OCI-LY7 (cell line): ENCODE data around the gene SLC32A1. TPM values are rescaled to one million over a fixed set of nuclear protein-coding genes. Genes with fewer than 3 reads are reported as not detected.

Experiments
- BruUV-seq: library from RNA; stranded (reverse); fragments of 400-500 nt; replicated peaks from 2 replicates; lab custom pipeline; 2021; lab: Mats Ljungman, UMichigan
- CTCF ChIA-PET: fragments of 300-600 bp; sonication (Branson Sonifier 250); formaldehyde crosslinking; loops from one replicate; lab custom pipeline; 2022; ENCODE audit warnings: antibody characterized with exemption; ENCODE audit not compliant: unreplicated experiment; lab: Charles Lee
- POLR2A ChIA-PET: fragments of 300-600 bp; sonication (Branson Sonifier 250); formaldehyde crosslinking; loops from one replicate; lab custom pipeline; 2022; ENCODE audit warnings: antibody characterized with exemption; lab: Charles Lee
- DNase-seq: peaks from one replicate; pipeline ENCODE4 v3.0.0-alpha.2; 2015; ENCODE audit warnings: low spot score
- H2AFZ ChIP-seq: fragments of 200-600 bp; sonication (generic), shearing (Covaris generic); 2 replicates; pipeline ENCODE4 v1.6.1; 2014; ENCODE audit warnings: mild to moderate bottlenecking, antibody characterized with exemption, low read length, moderate library complexity
- H3K27ac ChIP-seq: fragments of 200-600 bp; sonication (generic); 2 replicates; pipeline ENCODE4 v1.5.1; 2014; ENCODE audit warnings: mixed run types, low read depth, mild to moderate bottlenecking, moderate library complexity, low read length, inconsistent platforms; ENCODE audit not compliant: poor library complexity, severe bottlenecking
- H3K36me3 ChIP-seq: fragments of 200-600 bp; sonication (generic); 2 replicates; pipeline ENCODE4 v1.6.1; 2014; ENCODE audit warnings: mild to moderate bottlenecking, antibody characterized with exemption, low read length, moderate library complexity, mixed read lengths; ENCODE audit not compliant: insufficient read depth
- H3K4me1 ChIP-seq: fragments of 200-600 bp; sonication (generic); 2 replicates; pipeline ENCODE4 v1.5.1; 2014; ENCODE audit warnings: mild to moderate bottlenecking, low read length; ENCODE audit not compliant: insufficient read depth, poor library complexity, severe bottlenecking
- H3K4me2 ChIP-seq: fragments of 200-600 bp; sonication (generic); 2 replicates; pipeline ENCODE4 v1.6.1; 2014; ENCODE audit warnings: mild to moderate bottlenecking, low read length
- H3K4me3 ChIP-seq: fragments of 200-600 bp; sonication (generic); 2 replicates; pipeline ENCODE4 v1.5.1; 2014; ENCODE audit warnings: mild to moderate bottlenecking, low read depth, low read length; ENCODE audit not compliant: poor library complexity, severe bottlenecking
- H3K79me2 ChIP-seq: fragments of 200-600 bp; sonication (generic); 2 replicates; pipeline ENCODE4 v1.6.1; 2016; ENCODE audit warnings: low read depth, mild to moderate bottlenecking, low read length, moderate library complexity, mixed read lengths; ENCODE audit not compliant: insufficient read depth
- H3K9me2 ChIP-seq: fragments of 200-600 bp; sonication (generic); 2 replicates; pipeline ENCODE4 v1.6.1; 2016; ENCODE audit warnings: mild to moderate bottlenecking, low read length, mixed read lengths; ENCODE audit not compliant: insufficient read depth
- H3K9me3 ChIP-seq: fragments of 200-600 bp; sonication (generic); 2 replicates; pipeline ENCODE4 v1.6.1; 2014; ENCODE audit warnings: mild to moderate bottlenecking, mixed run types, low read length, mixed read lengths
- H4K20me1 ChIP-seq: fragments of 200-600 bp; sonication (generic); 2 replicates; pipeline ENCODE4 v1.6.1; 2014; ENCODE audit warnings: mild to moderate bottlenecking, antibody characterized with exemption, low read length, moderate library complexity, mixed read lengths; ENCODE audit not compliant: insufficient read depth
- CTCF ChIP-seq: fragments of 200-600 bp; sonication (generic); conservative IDR thresholded peaks from 2 replicates; pipeline ENCODE4 v1.5.1; 2014; ENCODE audit warnings: mild to moderate bottlenecking, antibody characterized with exemption, low read length, moderate library complexity, mixed read lengths
- EZH2phosphoT487 ChIP-seq: fragments of 200-600 bp; sonication (generic); IDR thresholded peaks from 2 replicates; pipeline ENCODE4 v1.6.1; 2018; ENCODE audit warnings: low read depth, borderline replicate concordance, mild to moderate bottlenecking, mixed run types, antibody characterized with exemption, low read length, moderate library complexity, mixed read lengths
- intact Hi-C: fragments of 100-400 bp; cut with micrococcal nuclease; formaldehyde crosslinking; loops from one replicate; pipeline ENCODE4 v1.10.0; 2022; ENCODE audit not compliant: unreplicated experiment
- total RNA-seq, 2 experiments: library from RNA; depleted of rRNA in 1 of 2; stranded (reverse); fragments of >200 nt in 1 of 2; shearing (Covaris generic) in 1 of 2; gene quantifications; 2 replicates each; pipeline ENCODE4 v1.2.3, GENCODE V29; 2014 to 2022

Gene SLC32A1
- total RNA-seq, 2 experiments from 2014 or later, result not detected

GRCh38 chr20:38730167-38730988 lies 6.1 kb downstream of the SLC32A1 start:
- CTCF ChIA-PET, result interaction anchor here (0.9 kb wide), 1 partner anchor 30 kb away, joined by 3 read pairs; no protein-coding TSS in a partner anchor
- peak overlapping the region; percentile 70 for H3K4me3 ChIP-seq
- peak overlapping the region; percentile 99 for H3K4me2 ChIP-seq
- no peaks in the 10 kb centered on the region for H3K79me2 ChIP-seq
- H2AFZ ChIP-seq, result peak overlapping the region; percentile 100; the same call in 1 of the 2 replicates
- H3K9me2 ChIP-seq, result no peaks in the 10 kb centered on the region
- POLR2A ChIA-PET, result interaction anchor here (1.0 kb wide), 1 partner anchor 18 kb away, joined by 6 read pairs; the partner anchor contains the start of gene ACTR5
- TF ChIP-seq EZH2phosphoT487 (no peak), CTCF (no peak)
- no peaks in the 10 kb centered on the region for H4K20me1 ChIP-seq
- no peaks in the 10 kb centered on the region for H3K9me3 ChIP-seq
- intact Hi-C loops, result loop anchor here (5.0 kb wide), 2 partner anchors 98 to 162 kb away; no protein-coding TSS in a partner anchor
- H3K4me1 ChIP-seq, result peaks cover 9% of the 10 kb centered on the region
- H3K36me3 ChIP-seq, result no peaks in the 10 kb centered on the region
- BruUV-seq, result no TSS peak
- no peak overlapping the region for H3K27ac ChIP-seq
- DNase-seq, result no peak

GRCh38 chr20:38730989-38731737 lies 6.9 kb downstream of the SLC32A1 start:
- Histone ChIP-seq H3K27ac (peak overlapping the region; percentile 17), H2AFZ (peak overlapping the region; percentile 100), H3K9me2 (no peaks in the 10 kb centered on the region), H3K4me3 (peak overlapping the region; percentile 70), H3K79me2 (no peaks in the 10 kb centered on the region), H3K4me2 (peak overlapping the region; percentile 99), H3K36me3 (no peaks in the 10 kb centered on the region), H3K4me1 (peaks cover 4% of the 10 kb centered on the region), H4K20me1 (no peaks in the 10 kb centered on the region), H3K9me3 (no peaks in the 10 kb centered on the region)
- peak; percentile 81 for DNase-seq
- no TSS peak for BruUV-seq
- ChIA-PET POLR2A (interaction anchor here (0.5 to 0.7 kb wide), 3 partner anchors 16 to 215 kb away, joined by 3 to 5 read pairs (median 4); no protein-coding TSS in a partner anchor), CTCF (interaction anchor here (0.6 kb wide), 1 partner anchor 152 kb away, joined by 3 read pairs; no protein-coding TSS in a partner anchor)
- TF ChIP-seq CTCF (peak; percentile 97), EZH2phosphoT487 (no peak)
- intact Hi-C loops, result loop anchor here (1.0 to 5.0 kb wide), 3 partner anchors 85 to 161 kb away; no protein-coding TSS in a partner anchor
